Neural progenitor cell (in vitro differentiated cells): ENCODE data around the gene IWS1. TPM values are rescaled to one million over a fixed set of nuclear protein-coding genes. Genes with fewer than 3 reads are reported as not detected.

Source experiments
- DNase-seq: peaks from one replicate; pipeline ENCODE4 v3.0.0-alpha.2; 2016; ENCODE audit warnings: low spot score
- H2AFZ ChIP-seq: fragments of 200-600 bp; sonication (generic); replicated peaks from 2 replicates; pipeline ENCODE4 v1.6.1; 2016; ENCODE audit warnings: antibody characterized with exemption
- H3F3A ChIP-seq: fragments of 200-600 bp; sonication (generic); 2 replicates; pipeline ENCODE4 v1.6.1; 2016; ENCODE audit warnings: antibody characterized with exemption, low read depth
- H3K27ac ChIP-seq: fragments of 200-600 bp; sonication (generic); 2 replicates; pipeline ENCODE4 v1.5.1; 2016; ENCODE audit warnings: mild to moderate bottlenecking
- H3K27me3 ChIP-seq: fragments of 200-600 bp; sonication (generic); 2 replicates; pipeline ENCODE4 v1.6.1; 2016; ENCODE audit warnings: mild to moderate bottlenecking, moderate library complexity
- H3K36me3 ChIP-seq: fragments of 200-600 bp; sonication (generic); 2 replicates; pipeline ENCODE4 v1.5.1; 2016
- H3K4me1 ChIP-seq: fragments of 200-600 bp; sonication (generic); 2 replicates; pipeline ENCODE4 v1.6.1; 2016; ENCODE audit warnings: mixed run types
- H3K4me2 ChIP-seq: fragments of 200-600 bp; sonication (generic); 2 replicates; pipeline ENCODE4 v1.6.1; 2016
- H3K4me3 ChIP-seq: fragments of 200-600 bp; sonication (generic); 2 replicates; pipeline ENCODE4 v1.5.1; 2016
- H3K79me2 ChIP-seq: fragments of 200-600 bp; sonication (generic); 2 replicates; pipeline ENCODE4 v1.6.1; 2016; ENCODE audit warnings: low read depth
- H3K9ac ChIP-seq: fragments of 200-600 bp; sonication (generic); 2 replicates; pipeline ENCODE4 v1.6.1; 2016
- H3K9me3 ChIP-seq: fragments of 200-600 bp; sonication (generic); 2 replicates; pipeline ENCODE4 v1.5.1; 2016; ENCODE audit warnings: low read depth
- H4K20me1 ChIP-seq: fragments of 200-600 bp; sonication (generic); 2 replicates; pipeline ENCODE4 v1.6.1; 2016; ENCODE audit warnings: low read depth
- H3K27ac Mint-ChIP-seq: 3 replicates; pipeline ENCODE4 v1.8.0; 2021; ENCODE audit warnings: mixed read lengths
- H3K27me3 Mint-ChIP-seq: 2 replicates; pipeline ENCODE4 v1.8.0; 2022; ENCODE audit warnings: low read depth, mild to moderate bottlenecking, inconsistent platforms, moderate library complexity, mixed read lengths; ENCODE audit not compliant: insufficient read depth
- H3K36me3 Mint-ChIP-seq: 3 replicates; pipeline ENCODE4 v1.8.0; 2021; ENCODE audit warnings: mixed read lengths
- H3K4me1 Mint-ChIP-seq: 3 replicates; pipeline ENCODE4 v1.8.0; 2021; ENCODE audit warnings: mixed read lengths
- H3K4me3 Mint-ChIP-seq: 3 replicates; pipeline ENCODE4 v1.8.0; 2021; ENCODE audit warnings: mild to moderate bottlenecking, moderate library complexity, mixed read lengths
- H3K9me3 Mint-ChIP-seq: 3 replicates; pipeline ENCODE4 v1.8.0; 2020; ENCODE audit warnings: mixed read lengths
- CTCF ChIP-seq: fragments of 200-600 bp; sonication (generic); IDR thresholded peaks from 2 replicates; pipeline ENCODE4 v1.5.1; 2017; ENCODE audit warnings: antibody characterized with exemption, mild to moderate bottlenecking
- EZH2 ChIP-seq: fragments of 200-600 bp; sonication (generic); IDR thresholded peaks from 2 replicates; pipeline ENCODE4 v1.6.1; 2017; ENCODE audit warnings: antibody characterized with exemption, mild to moderate bottlenecking, moderate library complexity
- EZH2phosphoT487 ChIP-seq: fragments of 200-600 bp; sonication (generic); IDR thresholded peaks from 2 replicates; pipeline ENCODE4 v1.6.1; 2017; ENCODE audit warnings: antibody characterized with exemption
- total RNA-seq: library from RNA; depleted of rRNA; stranded (reverse); fragments of >200 nt; gene quantifications from 2 replicates; pipeline ENCODE4 v1.2.3, GENCODE V29; 2015; ENCODE audit warnings: low replicate concordance

Gene IWS1
- total RNA-seq, 1 donor from 2014 or later = 115 TPM

- no peak overlapping the region for H3K27ac ChIP-seq
- H3K27ac Mint-ChIP-seq = no peak overlapping the region
- peaks cover 100% of the 10 kb centered on the region for H3K79me2 ChIP-seq
- DNase-seq = no peak
- no peak overlapping the region for H3K9ac ChIP-seq
- H3K9me3 Mint-ChIP-seq = no peaks in the 10 kb centered on the region
- H3F3A ChIP-seq = no peaks in the 10 kb centered on the region
- no peak overlapping the region for H2AFZ ChIP-seq
- TF ChIP-seq CTCF (no peak), EZH2 (no peak), EZH2phosphoT487 (no peak)
- peaks cover 22% of the 10 kb centered on the region for H3K36me3 Mint-ChIP-seq
- peaks cover 3% of the 10 kb centered on the region for H3K27me3 Mint-ChIP-seq
- H3K27me3 ChIP-seq = no peaks in the 10 kb centered on the region
- H4K20me1 ChIP-seq = peaks cover 99% of the 10 kb centered on the region
- H3K9me3 ChIP-seq = no peaks in the 10 kb centered on the region
- no peaks in the 10 kb centered on the region for H3K4me1 ChIP-seq
- H3K4me3 Mint-ChIP-seq = no peak overlapping the region
- peaks cover 4% of the 10 kb centered on the region for H3K36me3 ChIP-seq
- no peak overlapping the region for H3K4me2 ChIP-seq
- peaks cover 7% of the 10 kb centered on the region for H3K4me1 Mint-ChIP-seq
- no peak overlapping the region for H3K4me3 ChIP-seq
Measured at GRCh38 chr2:127511090-127511695, 15.1 kb downstream of the IWS1 start.

GRCh38 chr2:127510073-127510472 lies 16.2 kb downstream of the IWS1 start:
- no peaks in the 10 kb centered on the region for H3K4me1 ChIP-seq
- no peak for TF ChIP-seq CTCF
- no peak for TF ChIP-seq EZH2
- TF ChIP-seq EZH2phosphoT487 = no peak
- Mint-ChIP-seq H3K27me3 (peaks cover 3% of the 10 kb centered on the region), H3K4me1 (peaks cover 4% of the 10 kb centered on the region), H3K36me3 (peaks cover 18% of the 10 kb centered on the region), H3K27ac (no peak overlapping the region), H3K4me3 (no peak overlapping the region), H3K9me3 (no peaks in the 10 kb centered on the region)
- no peaks in the 10 kb centered on the region for H3K9me3 ChIP-seq
- no peak overlapping the region for H3K4me2 ChIP-seq
- H4K20me1 ChIP-seq = peaks cover 88% of the 10 kb centered on the region
- no peaks in the 10 kb centered on the region for H3F3A ChIP-seq
- H3K27ac ChIP-seq = no peak overlapping the region
- peaks cover 93% of the 10 kb centered on the region for H3K79me2 ChIP-seq
- H3K9ac ChIP-seq = no peak overlapping the region
- no peak overlapping the region for H2AFZ ChIP-seq
- no peaks in the 10 kb centered on the region for H3K27me3 ChIP-seq
- no peak for DNase-seq
- H3K36me3 ChIP-seq = peaks cover 4% of the 10 kb centered on the region
- H3K4me3 ChIP-seq = no peak overlapping the region

- no peaks in the 10 kb centered on the region for H3K27me3 ChIP-seq
- no peak overlapping the region for H3K4me2 ChIP-seq
- H3K27ac Mint-ChIP-seq = no peak overlapping the region
- no peaks in the 10 kb centered on the region for H3K4me1 ChIP-seq
- H3K27me3 Mint-ChIP-seq = no peaks in the 10 kb centered on the region
- no peaks in the 10 kb centered on the region for H3K9me3 Mint-ChIP-seq
- DNase-seq = no peak
- H3K9me3 ChIP-seq = no peaks in the 10 kb centered on the region
- peaks cover 12% of the 10 kb centered on the region for H3K36me3 ChIP-seq
- peaks cover 82% of the 10 kb centered on the region for H3K79me2 ChIP-seq
- H3K4me3 ChIP-seq = no peak overlapping the region
- H4K20me1 ChIP-seq = peaks cover 74% of the 10 kb centered on the region
- no peaks in the 10 kb centered on the region for H3F3A ChIP-seq
- H3K4me3 Mint-ChIP-seq = no peak overlapping the region
- TF ChIP-seq EZH2phosphoT487 (no peak), EZH2 (no peak), CTCF (no peak)
- H3K4me1 Mint-ChIP-seq = no peaks in the 10 kb centered on the region
- H3K9ac ChIP-seq = no peak overlapping the region
- no peak overlapping the region for H2AFZ ChIP-seq
- H3K36me3 Mint-ChIP-seq = peaks cover 16% of the 10 kb centered on the region
- no peak overlapping the region for H3K27ac ChIP-seq
Measured at GRCh38 chr2:127508631-127509034, 17.7 kb downstream of the IWS1 start.
